HCT116 (cell line): ENCODE data around the gene C1orf53. TPM values are rescaled to one million over a fixed set of nuclear protein-coding genes. Genes with fewer than 3 reads are reported as not detected.

Source experiments
- ATAC-seq: fragments of 200-7000 bp; cut with Tn5 transposase; 2 replicates; pipeline ENCODE4 v1.9.1; 2020; ENCODE audit warnings: mild to moderate bottlenecking, moderate library complexity
- BruUV-seq: library from RNA; stranded (reverse); fragments of 400-500 nt; replicated peaks from 2 replicates; lab custom pipeline; 2021; lab: Mats Ljungman, UMichigan
- CTCF ChIA-PET: fragments of 300-600 bp; sonication (Branson Sonifier 250); formaldehyde crosslinking; loops from one replicate; lab custom pipeline; 2021; ENCODE audit warnings: antibody characterized with exemption; lab: Charles Lee
- POLR2A ChIA-PET: fragments of 300-600, 350-600 bp; sonication (Branson Sonifier 250); formaldehyde crosslinking; loops from one replicate; lab custom pipeline; 2021; ENCODE audit warnings: antibody characterized with exemption; lab: Charles Lee
- RAD21 ChIA-PET, 2 experiments: fragments of 300-600 bp; sonication (Branson Sonifier 250); formaldehyde crosslinking; loops; one replicate each; lab custom pipeline; 2023; ENCODE audit warnings: low total read pairs in 2 of 2; ENCODE audit not compliant: uncharacterized antibody in 2 of 2, unreplicated experiment in 2 of 2, low non-redundant PET in 1 of 2; lab: Charles Lee
- DNase-seq: peaks from one replicate; pipeline ENCODE4 v3.0.0-alpha.2; 2010; ENCODE audit warnings: low read depth, low spot score
- H2AFZ ChIP-seq: fragments of 200-600 bp; shearing (Covaris generic), sonication (generic); 2 replicates; pipeline ENCODE4 v1.6.1; 2017; ENCODE audit warnings: low read depth, mixed run types, mixed read lengths, antibody characterized with exemption, low read length; ENCODE audit not compliant: poor library complexity, severe bottlenecking
- H3K27ac ChIP-seq: 2 replicates; pipeline ENCODE4 v1.5.1; 2012; ENCODE audit warnings: low read depth, low read length
- H3K27me3 ChIP-seq: fragments of 200-600 bp; sonication (generic); 2 replicates; pipeline ENCODE4 v1.6.1; 2016; ENCODE audit warnings: mixed run types, low read length, mixed read lengths; ENCODE audit not compliant: insufficient read depth
- H3K36me3 ChIP-seq, 2 experiments: fragments of 200-500 bp in 1 of 2; fragments of 200-600 bp in 1 of 2; sonication (Bioruptor generic) in 1 of 2; sonication (generic) in 1 of 2; 2 replicates each; pipeline versions ENCODE4 v1.5.1 to v1.6.1; 2014 to 2016; ENCODE audit warnings: low read length in 2 of 2, inconsistent platforms in 1 of 2, mixed read lengths in 1 of 2, mixed run types in 1 of 2; ENCODE audit not compliant: insufficient read depth in 2 of 2, control insufficient read depth in 1 of 2
- H3K4me1 ChIP-seq, 2 experiments: fragments of 200-600 bp in 1 of 2; sonication (generic) in 1 of 2; 2 replicates each; pipeline versions ENCODE4 v1.5.1 to v1.6.1; 2012 to 2017; ENCODE audit warnings: low read length in 2 of 2, inconsistent platforms in 1 of 2, mild to moderate bottlenecking in 1 of 2, mixed read lengths in 1 of 2, mixed run types in 1 of 2, moderate library complexity in 1 of 2; ENCODE audit not compliant: insufficient read depth in 2 of 2, control insufficient read depth in 1 of 2
- H3K4me2 ChIP-seq: fragments of 200-600 bp; sonication (generic); 2 replicates; pipeline ENCODE4 v1.6.1; 2017; ENCODE audit warnings: mixed run types, low read length, mixed read lengths
- H3K4me3 ChIP-seq, 2 experiments: fragments of 200-600 bp in 1 of 2; sonication (generic) in 1 of 2; replicated peaks in 1 of 2; 2 replicates each; pipeline ENCODE4 v1.5.1; 2011 to 2016; ENCODE audit warnings: low read length in 2 of 2, control low read depth in 1 of 2, low read depth in 1 of 2, mild to moderate bottlenecking in 1 of 2, mixed read lengths in 1 of 2, mixed run types in 1 of 2
- H3K79me2 ChIP-seq: fragments of 200-600 bp; sonication (generic); 2 replicates; pipeline ENCODE4 v1.6.1; 2017; ENCODE audit warnings: mild to moderate bottlenecking, mixed run types, low read length, moderate library complexity, mixed read lengths; ENCODE audit not compliant: insufficient read depth
- H3K9ac ChIP-seq: fragments of 200-600 bp; sonication (generic); 2 replicates; pipeline ENCODE4 v1.6.1; 2016; ENCODE audit warnings: low read length, mixed read lengths
- H3K9me2 ChIP-seq: fragments of 200-600 bp; sonication (generic), shearing (Covaris generic); 2 replicates; pipeline ENCODE4 v1.6.1; 2017; ENCODE audit warnings: mixed run types, mild to moderate bottlenecking, moderate library complexity; ENCODE audit not compliant: insufficient read depth
- H3K9me3 ChIP-seq, 2 experiments: fragments of 200-500 bp in 1 of 2; fragments of 200-600 bp in 1 of 2; sonication (Bioruptor generic) in 1 of 2; sonication (generic) in 1 of 2; 2 replicates each; pipeline ENCODE4 v1.6.1; 2014 to 2017; ENCODE audit warnings: low read length in 2 of 2, mixed read lengths in 2 of 2, inconsistent platforms in 1 of 2, low read depth in 1 of 2, mild to moderate bottlenecking in 1 of 2, mixed run types in 1 of 2, moderate library complexity in 1 of 2; ENCODE audit not compliant: control insufficient read depth in 1 of 2, insufficient read depth in 1 of 2
- H4K20me1 ChIP-seq: fragments of 200-600 bp; sonication (generic), shearing (Covaris generic); 2 replicates; pipeline ENCODE4 v1.6.1; 2017; ENCODE audit warnings: mixed run types, mild to moderate bottlenecking, moderate library complexity; ENCODE audit not compliant: insufficient read depth
- CBX3 ChIP-seq: IDR thresholded peaks from 2 replicates; pipeline ENCODE4 v1.6.1; 2012; ENCODE audit warnings: low read depth
- CTCF ChIP-seq, 3 experiments: fragments of 200-600 bp in 1 of 3; sonication (generic) in 1 of 3; IDR thresholded peaks in 2 of 3; conservative IDR thresholded peaks in 1 of 3; 2 replicates each; pipeline ENCODE4 v1.5.1; 2012 to 2017; ENCODE audit warnings: low read depth in 2 of 3, low read length in 2 of 3, antibody characterized with exemption in 1 of 3, borderline replicate concordance in 1 of 3, control low read depth in 1 of 3, mild to moderate bottlenecking in 1 of 3, mixed read lengths in 1 of 3, mixed run types in 1 of 3, moderate library complexity in 1 of 3; ENCODE audit not compliant: insufficient read depth in 1 of 3
- EGR1 ChIP-seq: IDR thresholded peaks from 2 replicates; pipeline ENCODE4 v1.6.1; 2012; ENCODE audit warnings: low read depth
- ELF1 ChIP-seq: IDR thresholded peaks from 2 replicates; pipeline ENCODE4 v1.6.1; 2012; ENCODE audit warnings: low read depth, borderline replicate concordance
- EZH2 ChIP-seq: fragments of 200-600 bp; sonication (generic); IDR thresholded peaks from 2 replicates; pipeline ENCODE4 v1.6.1; 2017; ENCODE audit warnings: antibody characterized with exemption, mixed run types
- FOSL1 ChIP-seq: IDR thresholded peaks from 2 replicates; pipeline ENCODE4 v1.6.1; 2012; ENCODE audit warnings: low read depth
- POLR2A ChIP-seq: IDR thresholded peaks from 2 replicates; pipeline ENCODE4 v1.7.0; 2011; ENCODE audit warnings: borderline replicate concordance; ENCODE audit not compliant: insufficient read depth, insufficient read length; ENCODE audit errors: extremely low read depth
- POLR2AphosphoS5 ChIP-seq: IDR thresholded peaks from 2 replicates; pipeline ENCODE4 v1.6.1; 2011; ENCODE audit warnings: mild to moderate bottlenecking, low read depth, low read length, moderate library complexity
- RAD21 ChIP-seq: IDR thresholded peaks from 2 replicates; pipeline ENCODE4 v1.6.1; 2012; ENCODE audit warnings: low read depth, mild to moderate bottlenecking
- REST ChIP-seq: IDR thresholded peaks from 2 replicates; pipeline ENCODE4 v1.6.1; 2012; ENCODE audit warnings: low read depth
- SIN3A ChIP-seq: IDR thresholded peaks from 2 replicates; pipeline ENCODE4 v1.6.1; 2012; ENCODE audit warnings: low read depth
- SP1 ChIP-seq: IDR thresholded peaks from 2 replicates; pipeline ENCODE4 v1.6.1; 2012; ENCODE audit warnings: low read depth
- SRF ChIP-seq: IDR thresholded peaks from 2 replicates; pipeline ENCODE4 v1.6.1; 2012; ENCODE audit warnings: low read depth
- TCF7L2 ChIP-seq: IDR thresholded peaks from 2 replicates; pipeline ENCODE4 v1.7.0; 2011; ENCODE audit warnings: borderline replicate concordance, inconsistent platforms; ENCODE audit not compliant: insufficient read depth, insufficient read length; ENCODE audit errors: extremely low read depth
- YY1 ChIP-seq: IDR thresholded peaks from 2 replicates; pipeline ENCODE4 v1.6.1; 2011; ENCODE audit warnings: low read length, low read depth, moderate library complexity, mild to moderate bottlenecking; ENCODE audit not compliant: insufficient replicate concordance; ENCODE audit errors: extremely low read depth
- ZBTB33 ChIP-seq: IDR thresholded peaks from 2 replicates; pipeline ENCODE4 v1.6.1; 2011; ENCODE audit warnings: mild to moderate bottlenecking, low read length, moderate library complexity; ENCODE audit not compliant: insufficient replicate concordance; ENCODE audit errors: extremely low read depth
- ZFX ChIP-seq: fragments of 450-650 bp; IDR thresholded peaks from 2 replicates; pipeline ENCODE4 v1.6.1; 2017
- ZNF274 ChIP-seq: fragments of 200-500 bp; sonication (Bioruptor generic); IDR thresholded peaks from 2 replicates; pipeline ENCODE4 v1.6.1; 2014; ENCODE audit warnings: mild to moderate bottlenecking, low read depth, low read length, inconsistent platforms
- intact Hi-C: fragments of 100-400 bp; cut with micrococcal nuclease; formaldehyde crosslinking; loops from 2 replicates; pipeline ENCODE4 v1.10.0; 2022
- total RNA-seq: library from RNA; stranded (reverse); gene quantifications from one replicate; pipeline ENCODE4 v1.2.1, GENCODE V29; 2021; ENCODE audit not compliant: unreplicated experiment

C1orf53 gene
- total RNA-seq, 1 experiment from 2014 or later = 4.2 TPM

- no peak overlapping the region for H3K4me2 ChIP-seq
- H3K27me3 ChIP-seq = no peaks in the 10 kb centered on the region
- H3K79me2 ChIP-seq = no peaks in the 10 kb centered on the region
- H3K27ac ChIP-seq = no peak overlapping the region
- ATAC-seq (no peak), DNase-seq (no peak)
- no peaks in the 10 kb centered on the region for H4K20me1 ChIP-seq
- no peak for TF ChIP-seq TCF7L2
- TF ChIP-seq ELF1 = no peak
- no peak for TF ChIP-seq ZBTB33
- no peak for TF ChIP-seq CBX3
- TF ChIP-seq EGR1 = no peak
- TF ChIP-seq ZNF274 = no peak
- no peak for TF ChIP-seq RAD21
- TF ChIP-seq REST = no peak
- no peak for TF ChIP-seq POLR2AphosphoS5
- TF ChIP-seq YY1 = no peak
- no peak for TF ChIP-seq POLR2A
- TF ChIP-seq SRF = no peak
- no peak for TF ChIP-seq SP1
- TF ChIP-seq FOSL1 = no peak
- TF ChIP-seq SIN3A = no peak
- TF ChIP-seq EZH2 = no peak
- TF ChIP-seq ZFX = no peak
- no peak for TF ChIP-seq CTCF (IDR thresholded peaks at IDR 0.05 in 2 of 3, conservative IDR thresholded peaks at IDR 0.05 in 1 of 3; ENCODE audit: borderline replicate concordance in 1 of 3, insufficient read depth in 1 of 3, low read depth in 2 of 3, low read length in 2 of 3)
- ChIA-PET RAD21 (no interaction called here), POLR2A (no interaction called here), CTCF (no interaction called here)
- no peaks in the 10 kb centered on the region for H3K9me2 ChIP-seq
- BruUV-seq = no TSS peak
- no peaks in the 10 kb centered on the region for H3K9me3 ChIP-seq
- no peak overlapping the region for H3K4me3 ChIP-seq
- H3K36me3 ChIP-seq = no peaks in the 10 kb centered on the region
- peaks cover 0 to 3% of the 10 kb centered on the region in 2 experiments; a peak in 1 of 4 replicates for H3K4me1 ChIP-seq
- no peak overlapping the region for H3K9ac ChIP-seq
- no peak overlapping the region for H2AFZ ChIP-seq
- intact Hi-C loops = loop anchor here (10.0 kb wide), 2 partner anchors 543 to 763 kb away; no protein-coding TSS in a partner anchor
These were observed 19.0 kb downstream of the C1orf53 start for GRCh38 chr1:197921235-197922069.
